Neural cell (in vitro differentiated cells): ENCODE data around the gene ORAI1. TPM values are rescaled to one million over a fixed set of nuclear protein-coding genes. Genes with fewer than 3 reads are reported as not detected.

Source experiments
- H2AFZ ChIP-seq: fragments of 200-600, 300-800 bp; sonication (generic), shearing (Covaris generic); 2 replicates; pipeline ENCODE4 v1.6.0; 2014; ENCODE audit warnings: low read depth, mild to moderate bottlenecking, antibody characterized with exemption, low read length, moderate library complexity
- H3F3A ChIP-seq: fragments of 200-600 bp; shearing (Covaris generic); 2 replicates; pipeline ENCODE4 v1.6.1; 2016; ENCODE audit warnings: mild to moderate bottlenecking, moderate library complexity, mixed read lengths, antibody characterized with exemption, low read length; ENCODE audit not compliant: insufficient read depth, poor library complexity, severe bottlenecking
- H3K27ac ChIP-seq: fragments of 200-600, 300-800 bp; sonication (generic), shearing (Covaris generic); 2 replicates; pipeline ENCODE4 v1.5.1; 2014; ENCODE audit warnings: mild to moderate bottlenecking, low read length, moderate library complexity
- H3K27me3 ChIP-seq: fragments of 300-800, 200-600 bp; sonication (generic), shearing (Covaris generic); 2 replicates; pipeline ENCODE4 v1.6.0; 2014; ENCODE audit warnings: mild to moderate bottlenecking, low read depth, low read length, moderate library complexity; ENCODE audit not compliant: insufficient read depth
- H3K36me3 ChIP-seq: fragments of 300-800, 200-600 bp; sonication (generic), shearing (Covaris generic); 2 replicates; pipeline ENCODE4 v1.5.1; 2014; ENCODE audit warnings: mild to moderate bottlenecking, antibody characterized with exemption, low read length, moderate library complexity; ENCODE audit not compliant: insufficient read depth
- H3K4me2 ChIP-seq: fragments of 300-800, 200-600 bp; sonication (generic), shearing (Covaris generic); 2 replicates; pipeline ENCODE4 v1.6.0; 2014; ENCODE audit warnings: mild to moderate bottlenecking, low read length
- H3K4me3 ChIP-seq: fragments of 300-800, 200-600 bp; sonication (generic), shearing (Covaris generic); 2 replicates; pipeline ENCODE4 v1.5.1; 2014; ENCODE audit warnings: mild to moderate bottlenecking, low read length, moderate library complexity
- H3K79me2 ChIP-seq: fragments of 200-600 bp; shearing (Covaris generic); replicated peaks from 2 replicates; pipeline ENCODE4 v1.6.0; 2014; ENCODE audit warnings: mild to moderate bottlenecking, low read length, moderate library complexity; ENCODE audit not compliant: insufficient read depth
- H3K9ac ChIP-seq: fragments of 300-800, 200-600 bp; sonication (generic), shearing (Covaris generic); 2 replicates; pipeline ENCODE4 v1.6.1; 2016; ENCODE audit warnings: mild to moderate bottlenecking, low read length, mixed read lengths
- H3K9me2 ChIP-seq: fragments of 200-600 bp; shearing (Covaris generic); 2 replicates; pipeline ENCODE4 v1.6.1; 2016; ENCODE audit warnings: mild to moderate bottlenecking, low read length, mixed read lengths; ENCODE audit not compliant: insufficient read depth
- H3K9me3 ChIP-seq: fragments of 200-600, 300-800 bp; sonication (generic), shearing (Covaris generic); 2 replicates; pipeline ENCODE4 v1.6.1; 2016; ENCODE audit warnings: mild to moderate bottlenecking, mixed run types, low read length, moderate library complexity, mixed read lengths
- H4K20me1 ChIP-seq: fragments of 200-600 bp; shearing (Covaris generic); 2 replicates; pipeline ENCODE4 v1.6.1; 2016; ENCODE audit warnings: mild to moderate bottlenecking, mixed run types; ENCODE audit not compliant: insufficient read depth
- EP300 ChIP-seq: fragments of 450-650 bp; conservative IDR thresholded peaks from 2 replicates; pipeline ENCODE4 v1.6.1; 2014; ENCODE audit warnings: antibody characterized with exemption, mild to moderate bottlenecking, moderate library complexity; ENCODE audit not compliant: poor library complexity, severe bottlenecking
- EZH2 ChIP-seq: fragments of 200-600, 300-800 bp; shearing (Covaris generic), sonication (generic); IDR thresholded peaks from 2 replicates; pipeline ENCODE4 v1.6.1; 2014; ENCODE audit warnings: antibody characterized with exemption, low read length, borderline replicate concordance, mild to moderate bottlenecking; ENCODE audit not compliant: insufficient read depth, poor library complexity, severe bottlenecking
- MXI1 ChIP-seq: fragments of 450-650 bp; conservative IDR thresholded peaks from 2 replicates; pipeline ENCODE4 v1.6.1; 2014; ENCODE audit warnings: antibody characterized with exemption, mild to moderate bottlenecking; ENCODE audit not compliant: poor library complexity, severe bottlenecking
- POLR2AphosphoS5 ChIP-seq: IDR thresholded peaks from 2 replicates; pipeline ENCODE4 v1.6.1; 2012
- RAD21 ChIP-seq: fragments of 450-650 bp; conservative IDR thresholded peaks from 2 replicates; pipeline ENCODE4 v1.6.1; 2014; ENCODE audit warnings: antibody characterized with exemption, mild to moderate bottlenecking, moderate library complexity
- REST ChIP-seq: IDR thresholded peaks from 2 replicates; pipeline ENCODE4 v1.6.1; 2012; ENCODE audit warnings: borderline replicate concordance
- SMC3 ChIP-seq: fragments of 450-650 bp; conservative IDR thresholded peaks from 2 replicates; pipeline ENCODE4 v1.6.1; 2014; ENCODE audit warnings: antibody characterized with exemption, mild to moderate bottlenecking, moderate library complexity; ENCODE audit not compliant: poor library complexity
- TAF1 ChIP-seq: IDR thresholded peaks from 2 replicates; pipeline ENCODE4 v1.6.1; 2012; ENCODE audit warnings: low read depth
- polyA plus RNA-seq: library from polyadenylated mRNA; depleted of rRNA; stranded (reverse); fragments of >200 nt; gene quantifications from 2 replicates; pipeline ENCODE4 v1.2.3, GENCODE V29; 2014
- TF ChIP-seq, protein P1 (sequence below): fragments of 450-650 bp; IDR thresholded peaks from 2 replicates; pipeline ENCODE4 v1.5.1; 2014; ENCODE audit warnings: antibody characterized with exemption, mild to moderate bottlenecking, moderate library complexity; ENCODE audit not compliant: poor library complexity, severe bottlenecking

Gene ORAI1
- polyA plus RNA-seq, 1 donor from 2014 or later: 0.78 TPM

DNA sequence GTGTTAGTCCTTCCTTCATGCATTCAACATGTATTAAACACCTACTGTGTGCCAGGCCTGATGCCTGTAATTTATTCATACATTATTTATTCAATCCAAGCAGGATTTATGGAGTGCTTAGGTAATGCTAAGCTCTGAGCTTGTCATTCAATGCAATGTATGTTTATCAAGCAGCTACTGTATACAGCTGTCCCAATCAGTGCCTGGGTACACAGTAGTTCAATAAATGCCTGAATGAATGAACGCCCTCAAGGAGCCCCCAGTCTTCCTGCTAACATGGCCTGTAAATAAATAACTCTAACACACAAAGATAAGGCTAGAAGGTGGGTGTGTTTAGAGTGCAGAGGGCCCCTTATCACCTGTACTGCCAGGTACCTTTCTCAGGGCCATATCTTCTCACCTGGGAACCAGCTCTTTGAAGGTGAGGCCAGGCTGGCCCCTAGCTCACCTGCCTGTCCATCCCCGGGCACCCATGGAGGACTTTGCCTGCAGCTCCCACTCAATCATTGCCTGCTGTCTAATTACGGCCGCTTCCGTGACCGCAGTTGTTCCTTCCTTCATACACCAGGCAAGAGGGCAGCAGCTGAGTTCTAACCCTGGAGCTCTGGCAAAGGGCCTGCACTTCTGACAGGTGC is 25.5 kb upstream of the ORAI1 start:
- TF ChIP-seq SMC3: no peak
- TF ChIP-seq, protein P1, sequence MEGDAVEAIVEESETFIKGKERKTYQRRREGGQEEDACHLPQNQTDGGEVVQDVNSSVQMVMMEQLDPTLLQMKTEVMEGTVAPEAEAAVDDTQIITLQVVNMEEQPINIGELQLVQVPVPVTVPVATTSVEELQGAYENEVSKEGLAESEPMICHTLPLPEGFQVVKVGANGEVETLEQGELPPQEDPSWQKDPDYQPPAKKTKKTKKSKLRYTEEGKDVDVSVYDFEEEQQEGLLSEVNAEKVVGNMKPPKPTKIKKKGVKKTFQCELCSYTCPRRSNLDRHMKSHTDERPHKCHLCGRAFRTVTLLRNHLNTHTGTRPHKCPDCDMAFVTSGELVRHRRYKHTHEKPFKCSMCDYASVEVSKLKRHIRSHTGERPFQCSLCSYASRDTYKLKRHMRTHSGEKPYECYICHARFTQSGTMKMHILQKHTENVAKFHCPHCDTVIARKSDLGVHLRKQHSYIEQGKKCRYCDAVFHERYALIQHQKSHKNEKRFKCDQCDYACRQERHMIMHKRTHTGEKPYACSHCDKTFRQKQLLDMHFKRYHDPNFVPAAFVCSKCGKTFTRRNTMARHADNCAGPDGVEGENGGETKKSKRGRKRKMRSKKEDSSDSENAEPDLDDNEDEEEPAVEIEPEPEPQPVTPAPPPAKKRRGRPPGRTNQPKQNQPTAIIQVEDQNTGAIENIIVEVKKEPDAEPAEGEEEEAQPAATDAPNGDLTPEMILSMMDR: no peak
- TF ChIP-seq EP300: no peak
- no peak for TF ChIP-seq POLR2AphosphoS5
- no peak for TF ChIP-seq EZH2
- TF ChIP-seq TAF1: no peak
- no peak for TF ChIP-seq REST
- H3F3A ChIP-seq: no peaks in the 10 kb centered on the region
- no peaks in the 10 kb centered on the region for H3K36me3 ChIP-seq
- no peak overlapping the region for H3K27ac ChIP-seq
- no peaks in the 10 kb centered on the region for H3K9me2 ChIP-seq
- no peak overlapping the region for H3K9ac ChIP-seq
- no peak overlapping the region for H3K4me2 ChIP-seq
- no peaks in the 10 kb centered on the region for H3K9me3 ChIP-seq
- no peaks in the 10 kb centered on the region for H3K79me2 ChIP-seq
- no peak overlapping the region for H3K4me3 ChIP-seq
- no peaks in the 10 kb centered on the region for H3K27me3 ChIP-seq
- H4K20me1 ChIP-seq: no peaks in the 10 kb centered on the region
- H2AFZ ChIP-seq: no peak overlapping the region

DNA sequence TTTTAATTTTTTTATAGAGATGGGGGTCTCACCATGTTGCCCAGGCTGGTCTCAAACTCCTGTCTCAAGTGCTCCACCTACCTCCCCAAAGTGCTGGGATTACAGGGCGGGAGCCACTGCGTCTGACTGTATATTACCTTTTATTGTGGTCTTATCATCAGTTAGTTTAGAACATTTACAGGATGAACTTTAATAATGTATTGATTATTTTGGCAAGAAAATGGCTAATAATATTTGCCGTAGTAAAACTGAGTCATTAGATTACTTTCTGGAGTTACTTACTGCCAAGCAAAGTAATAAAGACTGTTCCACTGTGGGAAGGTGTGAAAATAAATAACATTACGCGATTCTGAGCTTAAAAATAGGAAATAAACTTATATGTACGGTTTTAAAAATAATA is 23.6 kb upstream of the ORAI1 start:
- no peaks in the 10 kb centered on the region for H3K9me2 ChIP-seq
- H3K9ac ChIP-seq: no peak overlapping the region
- no peak overlapping the region for H3K4me2 ChIP-seq
- no peaks in the 10 kb centered on the region for H3K79me2 ChIP-seq
- no peaks in the 10 kb centered on the region for H3K36me3 ChIP-seq
- H3F3A ChIP-seq: no peaks in the 10 kb centered on the region
- no peaks in the 10 kb centered on the region for H3K9me3 ChIP-seq
- no peaks in the 10 kb centered on the region for H3K27me3 ChIP-seq
- no peaks in the 10 kb centered on the region for H4K20me1 ChIP-seq
- TF ChIP-seq, protein P1: no peak
- TF ChIP-seq EZH2: no peak
- no peak for TF ChIP-seq REST
- TF ChIP-seq SMC3: no peak
- TF ChIP-seq RAD21: no peak
- TF ChIP-seq MXI1: no peak
- no peak for TF ChIP-seq TAF1
- no peak for TF ChIP-seq EP300
- TF ChIP-seq POLR2AphosphoS5: no peak
- no peak overlapping the region for H2AFZ ChIP-seq
- no peak overlapping the region for H3K4me3 ChIP-seq
- H3K27ac ChIP-seq: no peak overlapping the region
